ENCODE measurements around the gene IL31.

- TF ChIP-seq GATA3 (IDR thresholded peaks at IDR 0.05; ENCODE audit: low read depth, low read length), result no peak
- TF ChIP-seq GATA2 (IDR thresholded peaks at IDR 0.05; ENCODE audit: low read depth, low read length), result no peak
Measured at GRCh38 chr12:122171399-122171798, 2.6 kb downstream of the IL31 start.
